ENCODE results near the gene WDR33.

WDR33 gene

DNA sequence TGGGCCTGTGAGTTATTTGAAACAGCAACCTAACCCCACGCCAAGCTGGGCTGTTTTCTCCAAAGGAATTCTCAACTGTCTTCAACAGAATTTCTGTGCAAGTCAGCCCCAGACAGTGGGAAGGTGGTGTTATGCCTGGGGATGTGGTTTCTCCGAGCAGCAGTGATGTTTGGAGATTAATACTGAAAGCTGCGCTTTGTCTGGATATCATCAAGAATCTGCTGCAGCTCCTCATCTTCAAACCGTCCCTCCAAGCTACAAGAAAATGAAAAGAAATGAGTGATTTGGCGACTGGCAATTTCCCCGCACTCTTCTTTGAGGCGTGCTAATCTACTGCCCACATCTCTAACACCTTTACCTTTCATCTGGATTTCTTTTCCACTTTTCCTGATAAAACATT lies 37.0 kb upstream of the WDR33 start:
- no peak for TF ChIP-seq EZH2 (optimal IDR thresholded peaks at IDR 0.05; ENCODE audit: low read depth, low read length)
- no peak for TF ChIP-seq CTCF (IDR thresholded peaks at IDR 0.05; ENCODE audit: low read length)
- no peak for TF ChIP-seq EZH2phosphoT487 (IDR thresholded peaks at IDR 0.05; ENCODE audit: low read length)
- no peak overlapping the region for H2AFZ ChIP-seq (ENCODE audit: low read length)
- peaks cover 29% of the 10 kb centered on the region for H3K36me3 ChIP-seq (replicated peaks; ENCODE audit: insufficient read depth, low read length)
- no peaks in the 10 kb centered on the region for H3K27me3 ChIP-seq (replicated peaks; ENCODE audit: insufficient read depth, low read length)
- peaks cover 48% of the 10 kb centered on the region for H3K79me2 ChIP-seq (ENCODE audit: low read length)
- H3K4me1 ChIP-seq (ENCODE audit: low read length): no peaks in the 10 kb centered on the region
- H4K20me1 ChIP-seq (ENCODE audit: insufficient read depth, low read length): peaks cover 8% of the 10 kb centered on the region
- H3F3A ChIP-seq (ENCODE audit: insufficient read depth, low read length): no peaks in the 10 kb centered on the region
- no peak overlapping the region for H3K9ac ChIP-seq (ENCODE audit: low read length)
- H3K4me3 ChIP-seq (ENCODE audit: low read length): no peak overlapping the region
- no peaks in the 10 kb centered on the region for H3K9me2 ChIP-seq (replicated peaks; ENCODE audit: insufficient read depth, low read length)
- no peak overlapping the region for H3K27ac ChIP-seq (ENCODE audit: low read length)
- no peak overlapping the region for H3K4me2 ChIP-seq (ENCODE audit: low read depth, low read length)
- no peaks in the 10 kb centered on the region for H3K9me3 ChIP-seq (replicated peaks; ENCODE audit: insufficient read depth, low read length)
- no peak for DNase-seq

- no peak for DNase-seq
- no peak overlapping the region for H3K9ac ChIP-seq (ENCODE audit: low read length)
- no peaks in the 10 kb centered on the region for H3K9me3 ChIP-seq (replicated peaks; ENCODE audit: insufficient read depth, low read length)
- no peak overlapping the region for H3K4me3 ChIP-seq (ENCODE audit: low read length)
- peaks cover 18% of the 10 kb centered on the region for H3K79me2 ChIP-seq (ENCODE audit: low read length)
- H3K27me3 ChIP-seq (replicated peaks; ENCODE audit: insufficient read depth, low read length): no peaks in the 10 kb centered on the region
- TF ChIP-seq EZH2phosphoT487 (IDR thresholded peaks at IDR 0.05; ENCODE audit: low read length): no peak
- no peak for TF ChIP-seq CTCF (IDR thresholded peaks at IDR 0.05; ENCODE audit: low read length)
- no peak for TF ChIP-seq EZH2 (optimal IDR thresholded peaks at IDR 0.05; ENCODE audit: low read depth, low read length)
- H3K4me2 ChIP-seq (ENCODE audit: low read depth, low read length): no peak overlapping the region
- H4K20me1 ChIP-seq (ENCODE audit: insufficient read depth, low read length): no peaks in the 10 kb centered on the region
- no peaks in the 10 kb centered on the region; the same call in 1 of the 2 replicates for H3F3A ChIP-seq (ENCODE audit: insufficient read depth, low read length)
- H3K36me3 ChIP-seq (replicated peaks; ENCODE audit: insufficient read depth, low read length): peaks cover 20% of the 10 kb centered on the region
- no peaks in the 10 kb centered on the region for H3K4me1 ChIP-seq (ENCODE audit: low read length)
- no peak overlapping the region for H3K27ac ChIP-seq (ENCODE audit: low read length)
- H3K9me2 ChIP-seq (replicated peaks; ENCODE audit: insufficient read depth, low read length): no peaks in the 10 kb centered on the region
- no peak overlapping the region for H2AFZ ChIP-seq (ENCODE audit: low read length)
Measured at GRCh38 chr2:127844973-127845372, 34.0 kb upstream of the WDR33 start.

DNA sequence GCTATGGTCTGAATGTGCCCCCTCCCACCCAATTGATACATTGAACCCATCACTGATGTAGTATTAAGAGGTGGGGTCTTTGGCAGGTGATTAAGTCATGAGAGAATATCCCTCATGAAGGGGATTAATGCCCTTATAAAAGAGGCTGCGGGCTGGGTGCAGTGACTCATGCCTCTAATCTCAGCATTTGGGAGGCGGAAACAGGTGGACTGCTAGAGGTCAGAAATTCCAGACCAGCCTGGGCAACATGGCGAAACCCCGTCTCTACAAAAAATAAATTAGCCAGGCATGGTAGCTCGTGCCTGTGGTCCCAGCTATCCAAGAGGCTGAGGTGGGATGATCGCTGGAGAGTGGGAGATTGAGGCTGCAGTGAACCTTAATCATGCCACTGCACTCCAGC lies 32.7 kb upstream of the WDR33 start:
- no peaks in the 10 kb centered on the region; the same call in 1 of the 2 replicates for H3F3A ChIP-seq (ENCODE audit: insufficient read depth, low read length)
- no peak overlapping the region for H2AFZ ChIP-seq (ENCODE audit: low read length)
- H3K9ac ChIP-seq (ENCODE audit: low read length): no peak overlapping the region
- H3K4me1 ChIP-seq (ENCODE audit: low read length): no peaks in the 10 kb centered on the region
- TF ChIP-seq EZH2phosphoT487 (IDR thresholded peaks at IDR 0.05; ENCODE audit: low read length) (no peak), EZH2 (optimal IDR thresholded peaks at IDR 0.05; ENCODE audit: low read depth, low read length) (no peak), CTCF (IDR thresholded peaks at IDR 0.05; ENCODE audit: low read length) (no peak)
- peaks cover 13% of the 10 kb centered on the region for H3K36me3 ChIP-seq (replicated peaks; ENCODE audit: insufficient read depth, low read length)
- H3K4me3 ChIP-seq (ENCODE audit: low read length): no peak overlapping the region
- no peak overlapping the region for H3K4me2 ChIP-seq (ENCODE audit: low read depth, low read length)
- peaks cover 6% of the 10 kb centered on the region; the same call in 1 of the 2 replicates for H3K79me2 ChIP-seq (ENCODE audit: low read length)
- H3K27ac ChIP-seq (ENCODE audit: low read length): no peak overlapping the region
- H4K20me1 ChIP-seq (ENCODE audit: insufficient read depth, low read length): no peaks in the 10 kb centered on the region
- H3K27me3 ChIP-seq (replicated peaks; ENCODE audit: insufficient read depth, low read length): no peaks in the 10 kb centered on the region
- H3K9me2 ChIP-seq (replicated peaks; ENCODE audit: insufficient read depth, low read length): no peaks in the 10 kb centered on the region
- no peaks in the 10 kb centered on the region for H3K9me3 ChIP-seq (replicated peaks; ENCODE audit: insufficient read depth, low read length)
- no peak for DNase-seq
